K562 (cell line): Measurements from ENCODE around the gene IL1RL2. TPM values are rescaled to one million over a fixed set of nuclear protein-coding genes. Genes with fewer than 3 reads are reported as not detected.

ENCODE experiments used
- C11orf30 ChIP-seq: fragments of 450-650 bp; IDR thresholded peaks from 2 replicates; pipeline ENCODE4 v1.6.1; 2016; ENCODE audit warnings: low read depth, mild to moderate bottlenecking
- CBX1 ChIP-seq: sonication (generic); IDR thresholded peaks from 2 replicates; pipeline ENCODE4 v1.6.1; 2016; ENCODE audit warnings: antibody characterized with exemption, low read depth, mild to moderate bottlenecking
- MAFF ChIP-seq: IDR thresholded peaks from 2 replicates; pipeline ENCODE4 v1.6.1; 2012; ENCODE audit warnings: low read length, improper control_type of control experiment
- MAFG ChIP-seq: fragments of 450-650 bp; conservative IDR thresholded peaks from 2 replicates; pipeline ENCODE4 v1.6.1; 2016; ENCODE audit warnings: missing genetic modification characterization, missing compliant biosample characterization
- NFE2 ChIP-seq: IDR thresholded peaks from 2 replicates; pipeline ENCODE4 v1.6.1; 2014; ENCODE audit warnings: antibody characterized with exemption, low read depth
- RHOXF2B ChIP-seq: fragments of 250-450 bp; sonication (Bioruptor Pico); conservative IDR thresholded peaks from 2 replicates; pipeline ENCODE4 v1.5.1; 2021
- TRIM24 ChIP-seq, 2 experiments: fragments of 450-650 bp; IDR thresholded peaks; 2 replicates each; pipeline ENCODE4 v1.6.1; 2016
- ZNF146 ChIP-seq: IDR thresholded peaks from one replicate; pipeline ENCODE4 v1.6.1; 2018; ENCODE audit warnings: missing compliant biosample characterization; ENCODE audit not compliant: unreplicated experiment
- ZNF316 ChIP-seq: fragments of 450-650 bp; IDR thresholded peaks from 2 replicates; pipeline ENCODE4 v1.6.1; 2016
- ZNF384 ChIP-seq: IDR thresholded peaks from 2 replicates; pipeline ENCODE4 v1.6.1; 2012; ENCODE audit warnings: low read depth, low read length, improper control_type of control experiment
- polyA plus RNA-seq, 8 experiments: library from polyadenylated mRNA; depleted of rRNA in 4 of 8; stranded (reverse) in 5 of 8; unstranded in 3 of 8; fragments of >200 nt; fragmentation: Nextera tagmentation in 2 of 8; fragmentation: Illumina TruSeq in 1 of 8; extraction: Ambion mirVana in 2 of 8; extraction: Trizol in 1 of 8; gene quantifications; 2 replicates each; pipeline versions ENCODE4 v1.2.1 to v1.2.3, GENCODE V29; 2011 to 2014; ENCODE audit warnings: inconsistent platforms in 1 of 8, missing spikeins in 1 of 8
- total RNA-seq, 7 experiments: library from RNA; depleted of rRNA in 6 of 7; stranded (reverse); fragments of >200 nt in 6 of 7; fragmentation: Illumina TruSeq in 2 of 7; extraction: Trizol in 2 of 7; gene quantifications; 2 replicates each; pipeline versions ENCODE4 v1.2.1 to v1.2.3, GENCODE V29; 2011 to 2021; ENCODE audit warnings: low replicate concordance in 1 of 7
- TF ChIP-seq, protein P1 (sequence below): fragments of 450-650 bp; IDR thresholded peaks from 2 replicates; pipeline ENCODE4 v1.6.1; 2016; ENCODE audit warnings: borderline replicate concordance
- TF ChIP-seq, protein P2 (sequence below): fragments of 200-800 bp; sonication (Bioruptor generic); IDR thresholded peaks from 2 replicates; pipeline ENCODE4 v1.6.1; 2016; ENCODE audit warnings: missing genetic modification characterization, missing compliant biosample characterization
- TF ChIP-seq, protein P3 (sequence below): IDR thresholded peaks from 3 replicates; pipeline ENCODE4 v1.6.1; 2011; ENCODE audit warnings: borderline replicate concordance, mild to moderate bottlenecking, moderate library complexity; ENCODE audit not compliant: insufficient read length; ENCODE audit errors: extremely low read depth

IL1RL2 gene
- total and polyA plus RNA-seq, 9 of the 15 experiments (the other 6 are each of a cell fraction or from before 2014, with no cell fraction given): not detected

DNA sequence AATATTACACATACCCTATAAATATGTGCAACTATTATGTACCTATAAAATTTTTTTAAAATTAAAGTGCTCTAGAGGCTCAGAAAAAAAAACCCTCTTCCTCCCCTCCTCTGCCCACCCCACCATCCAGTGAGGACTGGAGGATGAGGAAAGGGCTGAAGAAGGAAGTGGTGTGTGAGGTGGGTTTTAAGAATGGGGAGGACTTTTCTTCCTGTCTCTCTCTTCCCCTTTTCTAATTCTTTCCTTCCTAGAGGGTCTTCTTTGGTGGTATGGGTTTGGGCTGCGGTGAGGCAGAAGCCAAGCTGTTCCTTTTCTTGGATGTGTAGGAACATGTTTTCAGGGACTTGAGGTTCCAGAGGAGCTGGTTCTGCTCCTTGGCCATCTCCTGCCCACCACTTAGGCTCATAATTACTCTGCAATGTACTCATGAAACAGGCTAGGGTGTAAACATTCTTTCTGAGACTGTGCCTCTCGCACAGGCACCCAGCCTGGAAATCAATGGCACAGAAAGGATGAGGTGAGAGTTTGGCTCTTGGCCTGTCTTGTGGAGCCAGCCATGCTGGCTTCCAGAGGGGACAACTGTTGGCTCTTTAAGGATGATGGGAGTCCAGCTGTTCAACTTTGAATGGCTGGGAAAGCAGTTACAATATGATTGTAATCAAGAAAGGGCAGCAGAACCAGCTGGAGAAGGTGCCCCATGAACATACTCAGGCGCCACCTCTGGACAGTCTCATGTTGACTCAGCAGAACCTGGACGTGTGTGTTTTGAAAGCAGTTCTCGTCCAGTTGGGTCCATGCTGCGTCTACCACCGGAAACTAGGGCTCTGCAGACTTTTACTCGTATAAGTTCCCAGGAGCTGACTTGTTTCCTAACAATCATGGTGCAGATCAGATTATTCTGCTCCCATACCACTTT is 38.3 kb downstream of the IL1RL2 start (continued):
- TF ChIP-seq TRIM24 (IDR thresholded peaks at IDR 0.05) (no peak), ZNF384 (no peak), MAFG (tag) (peak; percentile 75; the same call in 1 of the 2 replicates), MAFF (peak; percentile 41; the same call in 1 of the 2 replicates), NFE2 (peak; percentile 68), ZNF146 (no peak), RHOXF2B (CRISPR knock-in tag) (no peak), C11orf30 (peak; percentile 77; the same call in 1 of the 2 replicates), CBX1 (no peak), ZNF316 (peak; percentile 85)
- TF ChIP-seq, protein P1, sequence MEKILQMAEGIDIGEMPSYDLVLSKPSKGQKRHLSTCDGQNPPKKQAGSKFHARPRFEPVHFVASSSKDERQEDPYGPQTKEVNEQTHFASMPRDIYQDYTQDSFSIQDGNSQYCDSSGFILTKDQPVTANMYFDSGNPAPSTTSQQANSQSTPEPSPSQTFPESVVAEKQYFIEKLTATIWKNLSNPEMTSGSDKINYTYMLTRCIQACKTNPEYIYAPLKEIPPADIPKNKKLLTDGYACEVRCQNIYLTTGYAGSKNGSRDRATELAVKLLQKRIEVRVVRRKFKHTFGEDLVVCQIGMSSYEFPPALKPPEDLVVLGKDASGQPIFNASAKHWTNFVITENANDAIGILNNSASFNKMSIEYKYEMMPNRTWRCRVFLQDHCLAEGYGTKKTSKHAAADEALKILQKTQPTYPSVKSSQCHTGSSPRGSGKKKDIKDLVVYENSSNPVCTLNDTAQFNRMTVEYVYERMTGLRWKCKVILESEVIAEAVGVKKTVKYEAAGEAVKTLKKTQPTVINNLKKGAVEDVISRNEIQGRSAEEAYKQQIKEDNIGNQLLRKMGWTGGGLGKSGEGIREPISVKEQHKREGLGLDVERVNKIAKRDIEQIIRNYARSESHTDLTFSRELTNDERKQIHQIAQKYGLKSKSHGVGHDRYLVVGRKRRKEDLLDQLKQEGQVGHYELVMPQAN: no peak
- TF ChIP-seq, protein P2, sequence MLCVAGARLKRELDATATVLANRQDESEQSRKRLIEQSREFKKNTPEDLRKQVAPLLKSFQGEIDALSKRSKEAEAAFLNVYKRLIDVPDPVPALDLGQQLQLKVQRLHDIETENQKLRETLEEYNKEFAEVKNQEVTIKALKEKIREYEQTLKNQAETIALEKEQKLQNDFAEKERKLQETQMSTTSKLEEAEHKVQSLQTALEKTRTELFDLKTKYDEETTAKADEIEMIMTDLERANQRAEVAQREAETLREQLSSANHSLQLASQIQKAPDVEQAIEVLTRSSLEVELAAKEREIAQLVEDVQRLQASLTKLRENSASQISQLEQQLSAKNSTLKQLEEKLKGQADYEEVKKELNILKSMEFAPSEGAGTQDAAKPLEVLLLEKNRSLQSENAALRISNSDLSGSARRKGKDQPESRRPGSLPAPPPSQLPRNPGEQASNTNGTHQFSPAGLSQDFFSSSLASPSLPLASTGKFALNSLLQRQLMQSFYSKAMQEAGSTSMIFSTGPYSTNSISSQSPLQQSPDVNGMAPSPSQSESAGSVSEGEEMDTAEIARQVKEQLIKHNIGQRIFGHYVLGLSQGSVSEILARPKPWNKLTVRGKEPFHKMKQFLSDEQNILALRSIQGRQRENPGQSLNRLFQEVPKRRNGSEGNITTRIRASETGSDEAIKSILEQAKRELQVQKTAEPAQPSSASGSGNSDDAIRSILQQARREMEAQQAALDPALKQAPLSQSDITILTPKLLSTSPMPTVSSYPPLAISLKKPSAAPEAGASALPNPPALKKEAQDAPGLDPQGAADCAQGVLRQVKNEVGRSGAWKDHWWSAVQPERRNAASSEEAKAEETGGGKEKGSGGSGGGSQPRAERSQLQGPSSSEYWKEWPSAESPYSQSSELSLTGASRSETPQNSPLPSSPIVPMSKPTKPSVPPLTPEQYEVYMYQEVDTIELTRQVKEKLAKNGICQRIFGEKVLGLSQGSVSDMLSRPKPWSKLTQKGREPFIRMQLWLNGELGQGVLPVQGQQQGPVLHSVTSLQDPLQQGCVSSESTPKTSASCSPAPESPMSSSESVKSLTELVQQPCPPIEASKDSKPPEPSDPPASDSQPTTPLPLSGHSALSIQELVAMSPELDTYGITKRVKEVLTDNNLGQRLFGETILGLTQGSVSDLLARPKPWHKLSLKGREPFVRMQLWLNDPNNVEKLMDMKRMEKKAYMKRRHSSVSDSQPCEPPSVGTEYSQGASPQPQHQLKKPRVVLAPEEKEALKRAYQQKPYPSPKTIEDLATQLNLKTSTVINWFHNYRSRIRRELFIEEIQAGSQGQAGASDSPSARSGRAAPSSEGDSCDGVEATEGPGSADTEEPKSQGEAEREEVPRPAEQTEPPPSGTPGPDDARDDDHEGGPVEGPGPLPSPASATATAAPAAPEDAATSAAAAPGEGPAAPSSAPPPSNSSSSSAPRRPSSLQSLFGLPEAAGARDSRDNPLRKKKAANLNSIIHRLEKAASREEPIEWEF (CRISPR knock-in tag): no peak
- TF ChIP-seq, protein P3, sequence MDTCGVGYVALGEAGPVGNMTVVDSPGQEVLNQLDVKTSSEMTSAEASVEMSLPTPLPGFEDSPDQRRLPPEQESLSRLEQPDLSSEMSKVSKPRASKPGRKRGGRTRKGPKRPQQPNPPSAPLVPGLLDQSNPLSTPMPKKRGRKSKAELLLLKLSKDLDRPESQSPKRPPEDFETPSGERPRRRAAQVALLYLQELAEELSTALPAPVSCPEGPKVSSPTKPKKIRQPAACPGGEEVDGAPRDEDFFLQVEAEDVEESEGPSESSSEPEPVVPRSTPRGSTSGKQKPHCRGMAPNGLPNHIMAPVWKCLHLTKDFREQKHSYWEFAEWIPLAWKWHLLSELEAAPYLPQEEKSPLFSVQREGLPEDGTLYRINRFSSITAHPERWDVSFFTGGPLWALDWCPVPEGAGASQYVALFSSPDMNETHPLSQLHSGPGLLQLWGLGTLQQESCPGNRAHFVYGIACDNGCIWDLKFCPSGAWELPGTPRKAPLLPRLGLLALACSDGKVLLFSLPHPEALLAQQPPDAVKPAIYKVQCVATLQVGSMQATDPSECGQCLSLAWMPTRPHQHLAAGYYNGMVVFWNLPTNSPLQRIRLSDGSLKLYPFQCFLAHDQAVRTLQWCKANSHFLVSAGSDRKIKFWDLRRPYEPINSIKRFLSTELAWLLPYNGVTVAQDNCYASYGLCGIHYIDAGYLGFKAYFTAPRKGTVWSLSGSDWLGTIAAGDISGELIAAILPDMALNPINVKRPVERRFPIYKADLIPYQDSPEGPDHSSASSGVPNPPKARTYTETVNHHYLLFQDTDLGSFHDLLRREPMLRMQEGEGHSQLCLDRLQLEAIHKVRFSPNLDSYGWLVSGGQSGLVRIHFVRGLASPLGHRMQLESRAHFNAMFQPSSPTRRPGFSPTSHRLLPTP: no peak
